ENCODE data around the gene CALHM3.

CALHM3 gene

GRCh38 chr10:103447187-103447586, 31.9 kb downstream of the CALHM3 start:
- no peak for DNase-seq

- DNase-seq: no peak
Measured at GRCh38 chr10:103445767-103446567, 33.1 kb downstream of the CALHM3 start.

- no peak for DNase-seq
Measured at GRCh38 chr10:103445366-103445765, 33.7 kb downstream of the CALHM3 start.

- no peak for DNase-seq
Measured at GRCh38 chr10:103444478-103444877, 34.6 kb downstream of the CALHM3 start.

- DNase-seq: no peak
Measured at GRCh38 chr10:103443475-103444185, 35.4 kb downstream of the CALHM3 start.

GRCh38 chr10:103442031-103442461, 37.0 kb downstream of the CALHM3 start:
- DNase-seq: no peak

- no peak for DNase-seq
Measured at GRCh38 chr10:103441611-103442010, 37.4 kb downstream of the CALHM3 start.

- DNase-seq: no peak
Measured at GRCh38 chr10:103441206-103441605, 37.8 kb downstream of the CALHM3 start.

GRCh38 chr10:103440416-103440815, 38.6 kb downstream of the CALHM3 start:
- DNase-seq: no peak

- DNase-seq: no peak
Measured at GRCh38 chr10:103439776-103440175, 39.3 kb downstream of the CALHM3 start.

- DNase-seq: no peak
Measured at GRCh38 chr10:103433858-103434257, 45.2 kb downstream of the CALHM3 start.

GRCh38 chr10:103431902-103432301, 47.1 kb downstream of the CALHM3 start:
- DNase-seq: no peak

- DNase-seq: no peak
Measured at GRCh38 chr10:103429647-103430046, 49.4 kb downstream of the CALHM3 start.

- DNase-seq: no peak
Measured at GRCh38 chr10:103428989-103429643, 49.9 kb downstream of the CALHM3 start.

GRCh38 chr10:103427866-103428265, 51.2 kb downstream of the CALHM3 start:
- no peak for DNase-seq

- no peak for DNase-seq
Measured at GRCh38 chr10:103423748-103424147, 55.3 kb downstream of the CALHM3 start.
